OCI-LY1 (cell line): ENCODE results near the gene CEP85.
A peak's percentile ranks its signal among the peaks of the same experiment; 100 is the strongest.

ENCODE experiments used
- H2AFZ ChIP-seq: fragments of 200-600 bp; sonication (generic), shearing (Covaris generic); 2 replicates; pipeline ENCODE4 v1.6.0; 2014; ENCODE audit warnings: antibody characterized with exemption, mild to moderate bottlenecking, low read length
- H3F3A ChIP-seq: fragments of 200-600 bp; sonication (generic), shearing (Covaris generic); 2 replicates; pipeline ENCODE4 v1.6.0; 2014; ENCODE audit warnings: mild to moderate bottlenecking, antibody characterized with exemption, low read length, moderate library complexity; ENCODE audit not compliant: insufficient read depth
- H3K27ac ChIP-seq: fragments of 200-600 bp; sonication (generic); 2 replicates; pipeline ENCODE4 v1.5.1; 2014; ENCODE audit warnings: low read length, mixed run types, mild to moderate bottlenecking, low read depth; ENCODE audit not compliant: poor library complexity, severe bottlenecking
- H3K27me3 ChIP-seq: fragments of 200-600 bp; sonication (generic); 2 replicates; pipeline ENCODE4 v1.6.0; 2014; ENCODE audit warnings: antibody characterized with exemption, mild to moderate bottlenecking, low read length, moderate library complexity; ENCODE audit not compliant: insufficient read depth
- H3K36me3 ChIP-seq: fragments of 200-600 bp; sonication (generic); 2 replicates; pipeline ENCODE4 v1.6.1; 2014; ENCODE audit warnings: mild to moderate bottlenecking, antibody characterized with exemption, low read length, moderate library complexity, mixed read lengths; ENCODE audit not compliant: insufficient read depth
- H3K4me1 ChIP-seq: fragments of 200-600 bp; sonication (generic); 2 replicates; pipeline ENCODE4 v1.5.1; 2014; ENCODE audit warnings: mild to moderate bottlenecking, low read length, moderate library complexity; ENCODE audit not compliant: insufficient read depth, severe bottlenecking
- H3K4me2 ChIP-seq: fragments of 200-600 bp; sonication (generic), shearing (Covaris generic); 2 replicates; pipeline ENCODE4 v1.6.1; 2014; ENCODE audit warnings: low read length
- H3K4me3 ChIP-seq: fragments of 200-600 bp; sonication (generic); 2 replicates; pipeline ENCODE4 v1.5.1; 2014; ENCODE audit warnings: low read length, low read depth, mild to moderate bottlenecking, mixed read lengths; ENCODE audit not compliant: poor library complexity, severe bottlenecking
- H3K79me2 ChIP-seq: fragments of 200-600 bp; shearing (Covaris generic); 2 replicates; pipeline ENCODE4 v1.6.1; 2016; ENCODE audit warnings: mixed run types, low read length, mixed read lengths; ENCODE audit not compliant: insufficient read depth
- H3K9ac ChIP-seq: fragments of 200-600 bp; sonication (generic), shearing (Covaris generic); 2 replicates; pipeline ENCODE4 v1.6.1; 2014; ENCODE audit warnings: mild to moderate bottlenecking, low read length, mixed read lengths
- H3K9me2 ChIP-seq: fragments of 200-600 bp; sonication (generic), shearing (Covaris generic); 2 replicates; pipeline ENCODE4 v1.6.1; 2014; ENCODE audit warnings: low read depth, mild to moderate bottlenecking, low read length, mixed read lengths
- H3K9me3 ChIP-seq: fragments of 200-600 bp; shearing (Covaris generic); 2 replicates; pipeline ENCODE4 v1.6.1; 2014; ENCODE audit warnings: low read length, mixed read lengths
- H4K20me1 ChIP-seq: fragments of 200-600 bp; sonication (generic), shearing (Covaris generic); 2 replicates; pipeline ENCODE4 v1.6.0; 2016; ENCODE audit warnings: mild to moderate bottlenecking, low read length; ENCODE audit not compliant: insufficient read depth
- EZH2 ChIP-seq: fragments of 200-600 bp; sonication (generic), shearing (Covaris generic); IDR thresholded peaks from 2 replicates; pipeline ENCODE4 v1.8.0; 2017; ENCODE audit warnings: borderline replicate concordance, mixed run types, mild to moderate bottlenecking, antibody characterized with exemption, low read length, moderate library complexity, mixed read lengths
- TF ChIP-seq, protein P1 (sequence below): fragments of 200-600 bp; sonication (generic), shearing (Covaris generic); IDR thresholded peaks from 2 replicates; pipeline ENCODE4 v1.5.1; 2017; ENCODE audit warnings: mild to moderate bottlenecking, antibody characterized with exemption, low read length, moderate library complexity, mixed read lengths

The CEP85 gene

DNA sequence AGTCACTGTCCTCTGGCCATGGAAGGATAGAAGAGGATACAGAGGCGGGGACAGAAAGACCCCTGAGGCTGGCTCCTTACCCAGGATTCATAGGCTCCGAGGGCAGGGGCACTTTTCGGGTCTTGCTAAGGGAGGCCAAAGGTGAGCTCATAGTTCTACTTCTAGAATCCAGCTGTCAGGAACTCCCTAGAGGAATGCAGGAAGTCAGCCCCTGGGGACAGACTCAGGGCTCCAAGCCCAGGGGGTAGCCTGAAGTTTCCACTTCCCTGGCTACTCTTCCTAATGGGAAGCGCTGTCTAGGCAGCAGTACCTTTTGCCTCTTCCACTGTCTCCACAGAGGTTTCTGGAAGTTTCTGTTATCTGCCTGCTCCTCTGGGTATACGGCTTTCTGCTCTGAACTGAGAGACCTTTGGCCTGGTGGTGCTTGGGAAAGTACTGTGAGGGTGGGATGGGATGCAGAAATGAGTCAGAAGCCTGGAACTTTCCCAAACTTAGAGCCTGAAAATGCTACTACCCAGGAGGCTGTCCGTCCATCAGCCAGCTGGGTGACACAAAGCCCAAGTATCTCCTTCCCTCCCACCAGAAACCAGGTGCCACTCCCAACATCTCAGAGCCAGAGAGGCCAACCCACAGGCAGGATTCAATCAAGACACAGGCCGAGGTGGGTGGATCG is 68.9 kb downstream of the CEP85 start:
- H4K20me1 ChIP-seq = no peaks in the 10 kb centered on the region
- peaks cover 71% of the 10 kb centered on the region for H3K4me1 ChIP-seq
- no peaks in the 10 kb centered on the region for H3K9me2 ChIP-seq
- no peak overlapping the region for H3K4me2 ChIP-seq
- H3K79me2 ChIP-seq = peaks cover 10% of the 10 kb centered on the region
- H3F3A ChIP-seq = no peaks in the 10 kb centered on the region
- H3K27ac ChIP-seq = peak overlapping the region; percentile 37
- H3K36me3 ChIP-seq = peaks cover 16% of the 10 kb centered on the region; the same call in 1 of the 2 replicates
- H3K27me3 ChIP-seq = no peaks in the 10 kb centered on the region
- H2AFZ ChIP-seq = no peak overlapping the region
- no peak overlapping the region for H3K4me3 ChIP-seq
- H3K9me3 ChIP-seq = no peaks in the 10 kb centered on the region
- H3K9ac ChIP-seq = no peak overlapping the region
- TF ChIP-seq, protein P1, sequence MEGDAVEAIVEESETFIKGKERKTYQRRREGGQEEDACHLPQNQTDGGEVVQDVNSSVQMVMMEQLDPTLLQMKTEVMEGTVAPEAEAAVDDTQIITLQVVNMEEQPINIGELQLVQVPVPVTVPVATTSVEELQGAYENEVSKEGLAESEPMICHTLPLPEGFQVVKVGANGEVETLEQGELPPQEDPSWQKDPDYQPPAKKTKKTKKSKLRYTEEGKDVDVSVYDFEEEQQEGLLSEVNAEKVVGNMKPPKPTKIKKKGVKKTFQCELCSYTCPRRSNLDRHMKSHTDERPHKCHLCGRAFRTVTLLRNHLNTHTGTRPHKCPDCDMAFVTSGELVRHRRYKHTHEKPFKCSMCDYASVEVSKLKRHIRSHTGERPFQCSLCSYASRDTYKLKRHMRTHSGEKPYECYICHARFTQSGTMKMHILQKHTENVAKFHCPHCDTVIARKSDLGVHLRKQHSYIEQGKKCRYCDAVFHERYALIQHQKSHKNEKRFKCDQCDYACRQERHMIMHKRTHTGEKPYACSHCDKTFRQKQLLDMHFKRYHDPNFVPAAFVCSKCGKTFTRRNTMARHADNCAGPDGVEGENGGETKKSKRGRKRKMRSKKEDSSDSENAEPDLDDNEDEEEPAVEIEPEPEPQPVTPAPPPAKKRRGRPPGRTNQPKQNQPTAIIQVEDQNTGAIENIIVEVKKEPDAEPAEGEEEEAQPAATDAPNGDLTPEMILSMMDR = no peak
- no peak for TF ChIP-seq EZH2

DNA sequence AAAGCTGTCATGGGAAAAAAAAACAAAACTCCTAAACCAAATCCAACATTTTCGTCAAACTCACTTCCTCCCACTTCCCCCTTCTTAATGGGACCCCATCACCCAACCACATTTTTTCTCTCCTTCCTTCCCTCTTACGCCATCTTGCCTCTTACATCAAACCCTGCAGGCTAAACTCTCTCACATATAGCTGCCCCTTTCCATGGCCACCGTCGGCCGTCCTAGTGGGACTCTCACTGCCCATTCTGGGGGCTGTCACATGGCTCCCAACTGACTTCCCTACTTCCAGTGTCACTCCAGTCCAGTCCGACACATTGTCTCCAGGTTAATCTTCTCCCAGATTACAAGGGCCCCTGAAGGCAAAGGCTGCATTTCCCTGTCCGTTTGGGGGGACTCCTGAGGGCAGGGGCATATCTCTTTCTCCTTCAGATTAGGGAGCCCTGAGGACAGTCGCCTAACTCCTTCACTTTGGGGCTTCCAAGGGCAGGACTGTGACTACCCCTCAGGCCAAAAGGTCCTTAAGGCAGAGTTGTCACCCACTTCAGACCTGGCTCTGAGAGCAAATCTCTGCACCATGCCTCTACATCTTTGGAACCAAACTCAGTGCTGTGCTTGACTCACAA is 71.8 kb downstream of the CEP85 start:
- H3K9me3 ChIP-seq = no peaks in the 10 kb centered on the region
- no peaks in the 10 kb centered on the region for H3F3A ChIP-seq
- peaks cover 10% of the 10 kb centered on the region; the same call in 1 of the 2 replicates for H3K36me3 ChIP-seq
- no peaks in the 10 kb centered on the region for H3K9me2 ChIP-seq
- peaks cover 10% of the 10 kb centered on the region for H3K79me2 ChIP-seq
- H3K27ac ChIP-seq = peak overlapping the region; percentile 77
- peak overlapping the region; percentile 71 for H3K9ac ChIP-seq
- peaks cover 52% of the 10 kb centered on the region for H3K4me1 ChIP-seq
- H3K4me2 ChIP-seq = peak overlapping the region; percentile 99
- H3K4me3 ChIP-seq = peak overlapping the region; percentile 75
- no peak for TF ChIP-seq EZH2
- TF ChIP-seq, protein P1 = no peak
- no peaks in the 10 kb centered on the region for H3K27me3 ChIP-seq
- H4K20me1 ChIP-seq = no peaks in the 10 kb centered on the region
- H2AFZ ChIP-seq = no peak overlapping the region

GRCh38 chr1:26306290-26307229 is 72.6 kb downstream of the CEP85 start, which contains the start of gene UBXN11:
TSS of gene UBXN11 (minus strand) at chr1:26306636. CDS start at chr1:26302883, 3,753 bp downstream.
- H3K9ac ChIP-seq = peak within 1 kb of the TSS; percentile 76
- no peaks in the 10 kb centered on the region for H3K27me3 ChIP-seq
- no peak within 1 kb of the TSS for H2AFZ ChIP-seq
- peaks cover 2% of the 10 kb centered on the region; the same call in 1 of the 2 replicates for H3K36me3 ChIP-seq
- no peaks in the 10 kb centered on the region for H3K9me3 ChIP-seq
- H3K4me3 ChIP-seq = peak within 1 kb of the TSS; percentile 75
- no peaks in the 10 kb centered on the region for H4K20me1 ChIP-seq
- H3F3A ChIP-seq = no peaks in the 10 kb centered on the region
- H3K4me2 ChIP-seq = peak within 1 kb of the TSS; percentile 99
- H3K4me1 ChIP-seq = peaks cover 45% of the 10 kb centered on the region
- peaks cover 10% of the 10 kb centered on the region for H3K79me2 ChIP-seq
- H3K27ac ChIP-seq = peak within 1 kb of the TSS; percentile 99
- TF ChIP-seq, protein P1 = no peak
- no peak for TF ChIP-seq EZH2
- H3K9me2 ChIP-seq = no peaks in the 10 kb centered on the region
